GM23248 (cell line): ENCODE results near the gene HSPB7. TPM values are rescaled to one million over a fixed set of nuclear protein-coding genes. Genes with fewer than 3 reads are reported as not detected.
A peak's percentile ranks its signal among the peaks of the same experiment; 100 is the strongest.
"Not testable (repeated sequence)": the region's sequence is repeated elsewhere in the genome, so short reads cannot be mapped to it uniquely, and the experiment has no call there.

Source experiments
- DNase-seq: peaks from one replicate; pipeline ENCODE4 v3.0.0-alpha.2; 2015
- H2AFZ ChIP-seq: fragments of 200-600 bp; sonication (generic); 2 replicates; pipeline ENCODE4 v1.6.1; 2016; ENCODE audit warnings: antibody characterized with exemption
- H3F3A ChIP-seq: fragments of 200-600 bp; sonication (generic); 2 replicates; pipeline ENCODE4 v1.6.1; 2016; ENCODE audit warnings: mild to moderate bottlenecking, antibody characterized with exemption, mixed run types; ENCODE audit not compliant: insufficient read depth
- H3K27ac ChIP-seq: fragments of 200-600 bp; sonication (generic); 2 replicates; pipeline ENCODE4 v1.5.1; 2016; ENCODE audit warnings: mild to moderate bottlenecking
- H3K27me3 ChIP-seq: fragments of 200-600 bp; sonication (generic); replicated peaks from 2 replicates; pipeline ENCODE4 v1.6.1; 2016; ENCODE audit warnings: mild to moderate bottlenecking; ENCODE audit not compliant: insufficient read depth
- H3K36me3 ChIP-seq: fragments of 200-600 bp; sonication (generic); 2 replicates; pipeline ENCODE4 v1.6.1; 2016; ENCODE audit warnings: low read depth, mild to moderate bottlenecking
- H3K4me1 ChIP-seq: fragments of 200-600 bp; sonication (generic); 2 replicates; pipeline ENCODE4 v1.6.1; 2016; ENCODE audit warnings: mild to moderate bottlenecking; ENCODE audit not compliant: insufficient read depth
- H3K4me2 ChIP-seq: fragments of 200-600 bp; sonication (generic); one replicate; pipeline ENCODE4 v1.6.1; 2016; ENCODE audit warnings: mild to moderate bottlenecking; ENCODE audit not compliant: unreplicated experiment
- H3K4me3 ChIP-seq: fragments of 200-600 bp; sonication (generic); 2 replicates; pipeline ENCODE4 v1.5.1; 2016; ENCODE audit warnings: mild to moderate bottlenecking
- H3K79me2 ChIP-seq: fragments of 200-600 bp; sonication (generic); 2 replicates; pipeline ENCODE4 v1.6.1; 2016; ENCODE audit warnings: mild to moderate bottlenecking; ENCODE audit not compliant: insufficient read depth
- H3K9ac ChIP-seq: fragments of 200-600 bp; sonication (generic); 2 replicates; pipeline ENCODE4 v1.6.1; 2016; ENCODE audit warnings: mild to moderate bottlenecking
- H3K9me2 ChIP-seq: fragments of 200-600 bp; sonication (generic); 2 replicates; pipeline ENCODE4 v1.6.1; 2016; ENCODE audit warnings: mixed run types, mild to moderate bottlenecking, moderate library complexity; ENCODE audit not compliant: insufficient read depth
- H3K9me3 ChIP-seq: fragments of 200-600 bp; sonication (generic); one replicate; pipeline ENCODE4 v1.6.1; 2017; ENCODE audit warnings: low read depth
- H4K20me1 ChIP-seq: fragments of 200-600 bp; sonication (generic); 2 replicates; pipeline ENCODE4 v1.6.0; 2016; ENCODE audit not compliant: insufficient read depth
- EZH2 ChIP-seq: fragments of 200-600 bp; sonication (generic); IDR thresholded peaks from 2 replicates; pipeline ENCODE4 v1.6.1; 2018; ENCODE audit warnings: antibody characterized with exemption, mild to moderate bottlenecking; ENCODE audit not compliant: insufficient read depth, poor library complexity, severe bottlenecking
- EZH2phosphoT487 ChIP-seq: fragments of 200-600 bp; sonication (generic); IDR thresholded peaks from 2 replicates; pipeline ENCODE4 v1.6.1; 2018; ENCODE audit warnings: antibody characterized with exemption, moderate library complexity, mild to moderate bottlenecking, low read depth; ENCODE audit not compliant: insufficient read depth
- whole genome bisulfite sequencing, 2 experiments: methylation state at CpG; one replicate each; pipeline ENCODE4 v1.1.6; 2015 to 2017; ENCODE audit warnings: low lambda C conversion rate in 2 of 2, low coverage in 1 of 2; ENCODE audit errors: missing lambda C conversion rate in 2 of 2; 5-methylcytosine and 5-hydroxymethylcytosine counted together
- in situ Hi-C: fragments of 300-500 bp; cut with MboI; formaldehyde crosslinking; loops from 2 replicates; pipeline ENCODE4 v1.15.0; 2020
- polyA plus RNA-seq: library from polyadenylated mRNA; unstranded; fragments of >200 nt; fragmentation: Nextera tagmentation; extraction: Ambion mirVana; gene quantifications from 2 replicates; pipeline ENCODE4 v1.2.1, GENCODE V29; 2016
- total RNA-seq: library from RNA; depleted of rRNA; stranded (reverse); fragments of >200 nt; shearing (Covaris generic); gene quantifications from 2 replicates; pipeline ENCODE4 v1.2.3, GENCODE V29; 2014

Gene HSPB7
- total and polyA plus RNA-seq, 2 experiments from 2014 or later = 22.9 to 111 TPM

GRCh38 chr1:16046842-16047241 lies 29.0 kb upstream of the HSPB7 start:
- Histone ChIP-seq H3F3A (no peaks in the 10 kb centered on the region), H3K9ac (no peak overlapping the region), H3K36me3 (no peaks in the 10 kb centered on the region), H3K4me2 (no peak overlapping the region), H4K20me1 (no peaks in the 10 kb centered on the region), H3K4me1 (no peaks in the 10 kb centered on the region), H3K27me3 (no peaks in the 10 kb centered on the region), H3K9me3 (no peaks in the 10 kb centered on the region), H3K9me2 (no peaks in the 10 kb centered on the region), H2AFZ (no peak overlapping the region), H3K27ac (no peak overlapping the region), H3K4me3 (no peak overlapping the region), H3K79me2 (no peaks in the 10 kb centered on the region)
- TF ChIP-seq EZH2phosphoT487 = no peak
- TF ChIP-seq EZH2 = no peak
- DNase-seq = peak; percentile 48
- 45 to 52% methylated on average over 7 of the region's 7 CpGs for WGBS, 2 experiments
- in situ Hi-C loops = no loop called here

DNA sequence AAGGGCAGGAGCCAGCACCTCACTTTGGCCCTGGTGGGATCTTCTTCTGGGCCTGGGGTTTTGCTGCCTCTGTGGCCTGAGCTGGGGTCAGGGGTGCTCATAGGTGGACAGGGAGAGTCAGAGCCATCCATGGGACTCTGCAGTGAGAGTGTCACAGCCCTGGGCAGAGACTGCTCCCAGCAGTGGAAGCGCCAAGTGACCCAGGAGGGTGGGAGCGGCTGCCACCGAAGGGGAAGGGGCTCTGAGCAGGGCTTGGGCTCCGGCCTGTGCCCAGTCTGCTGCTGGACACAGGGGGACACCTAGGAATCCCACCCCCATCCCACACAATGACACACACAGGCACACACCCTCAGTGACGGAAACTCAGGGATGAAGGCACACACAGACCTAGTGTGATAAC lies 26.1 kb upstream of the HSPB7 start:
- Histone ChIP-seq H3K79me2 (no peaks in the 10 kb centered on the region), H3K9ac (no peak overlapping the region), H3K4me1 (no peaks in the 10 kb centered on the region), H3K36me3 (no peaks in the 10 kb centered on the region), H3K27me3 (no peaks in the 10 kb centered on the region), H3K9me3 (no peaks in the 10 kb centered on the region), H3K4me3 (no peak overlapping the region), H4K20me1 (no peaks in the 10 kb centered on the region), H2AFZ (no peak overlapping the region), H3K27ac (no peak overlapping the region), H3F3A (no peaks in the 10 kb centered on the region), H3K9me2 (no peaks in the 10 kb centered on the region), H3K4me2 (no peak overlapping the region)
- 88 to 92% methylated on average over 5 of the region's 5 CpGs for WGBS, 2 experiments
- in situ Hi-C loops = no loop called here
- DNase-seq = no peak
- TF ChIP-seq EZH2phosphoT487 (no peak), EZH2 (no peak)

DNA sequence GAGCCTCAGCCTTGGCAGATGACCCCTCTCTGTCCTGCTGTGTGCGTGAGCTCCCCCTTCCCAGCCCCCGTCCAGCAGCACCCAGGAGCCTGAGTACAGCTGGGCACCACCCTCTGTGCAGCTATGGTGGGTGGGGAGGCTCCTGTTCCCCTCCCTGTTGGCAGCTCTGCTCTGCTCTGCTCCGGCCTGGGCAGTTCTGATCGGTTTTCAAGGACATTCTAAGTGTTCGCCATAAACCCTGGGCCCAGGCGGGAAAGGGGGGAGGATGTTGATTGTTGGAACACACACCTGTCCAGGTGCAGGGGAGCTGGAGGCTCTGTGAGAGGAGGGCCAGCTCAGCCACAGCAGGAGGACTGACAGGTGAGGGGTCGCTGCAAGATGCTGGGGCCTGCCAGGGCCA lies 25.7 kb upstream of the HSPB7 start, which contains the start of gene CLCNKB:
CLCNKB (plus strand) TSS at position 262 of the 400 bp plus-strand sequence. CDS start 711 bp downstream, outside the sequence.
- 47 to 59% methylated on average over 7 of the region's 7 CpGs for WGBS, 2 experiments
- Histone ChIP-seq H4K20me1 (no peaks in the 10 kb centered on the region), H3K79me2 (no peaks in the 10 kb centered on the region), H2AFZ (no peak within 1 kb of the TSS), H3K9me2 (no peaks in the 10 kb centered on the region), H3K4me2 (no peak within 1 kb of the TSS), H3K9ac (no peak within 1 kb of the TSS), H3F3A (no peaks in the 10 kb centered on the region), H3K9me3 (no peaks in the 10 kb centered on the region), H3K27me3 (no peaks in the 10 kb centered on the region), H3K36me3 (no peaks in the 10 kb centered on the region), H3K4me3 (no peak within 1 kb of the TSS), H3K27ac (no peak within 1 kb of the TSS), H3K4me1 (no peaks in the 10 kb centered on the region)
- no peak for DNase-seq
- TF ChIP-seq EZH2phosphoT487 (no peak), EZH2 (no peak)
- in situ Hi-C loops = no loop called here

DNA sequence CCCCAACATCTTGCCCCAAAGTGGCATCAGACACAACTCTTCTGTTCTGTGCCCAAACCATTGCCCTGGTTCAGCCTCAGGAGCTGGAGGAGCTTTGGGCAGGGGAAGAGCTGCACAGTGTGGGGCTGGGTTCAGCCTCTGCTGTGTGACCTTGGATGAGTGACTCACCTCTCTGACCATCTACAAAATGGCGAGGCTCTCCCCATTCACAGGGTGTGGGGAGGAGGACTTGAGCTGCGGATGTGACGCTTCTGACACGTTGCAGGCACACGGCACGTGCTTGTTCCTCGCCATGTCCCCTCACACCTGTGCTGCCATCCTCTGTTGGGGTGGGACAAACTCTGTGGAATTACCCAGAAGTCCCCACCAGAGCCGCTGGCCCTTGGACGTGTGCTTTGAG lies 24.8 kb upstream of the HSPB7 start:
- H3K79me2 ChIP-seq, H3K9ac ChIP-seq, H3K4me1 ChIP-seq, H3K9me2 ChIP-seq, H3K4me2 ChIP-seq, H3K36me3 ChIP-seq, H3K27me3 ChIP-seq, H4K20me1 ChIP-seq, DNase-seq, H3F3A ChIP-seq, H3K9me3 ChIP-seq, in situ Hi-C loops, H3K27ac ChIP-seq, H2AFZ ChIP-seq, H3K4me3 ChIP-seq: not testable (repeated sequence)
- 85 to 92% methylated on average over 7 to 9 of the region's 9 CpGs for WGBS, 2 experiments

- Histone ChIP-seq H3K4me1 (no peaks in the 10 kb centered on the region), H3K79me2 (no peaks in the 10 kb centered on the region), H3F3A (no peaks in the 10 kb centered on the region), H3K27ac (no peak overlapping the region), H2AFZ (no peak overlapping the region), H3K27me3 (no peaks in the 10 kb centered on the region), H3K36me3 (no peaks in the 10 kb centered on the region), H4K20me1 (no peaks in the 10 kb centered on the region), H3K9me3 (no peaks in the 10 kb centered on the region), H3K9ac (no peak overlapping the region), H3K4me2 (no peak overlapping the region), H3K9me2 (no peaks in the 10 kb centered on the region), H3K4me3 (no peak overlapping the region)
- no peak for TF ChIP-seq EZH2phosphoT487
- no peak for TF ChIP-seq EZH2
- in situ Hi-C loops = no loop called here
- WGBS, 2 experiments = 81 to 87% methylated on average over 8 of the region's 9 CpGs
- no peak for DNase-seq
These were observed 24.3 kb upstream of the HSPB7 start for GRCh38 chr1:16042096-16042495.
